22Rv1 (cell line): ENCODE data around the gene UBE2L5.

ENCODE experiments used
- ZFX ChIP-seq: fragments of 450-650 bp; IDR thresholded peaks from 2 replicates; pipeline ENCODE4 v1.6.1; 2017; ENCODE audit warnings: antibody characterized with exemption, borderline replicate concordance
- TF ChIP-seq, protein P1 (sequence below): fragments of 450-650 bp; IDR thresholded peaks from 2 replicates; pipeline ENCODE4 v1.5.1; 2017; ENCODE audit warnings: mild to moderate bottlenecking

DNA sequence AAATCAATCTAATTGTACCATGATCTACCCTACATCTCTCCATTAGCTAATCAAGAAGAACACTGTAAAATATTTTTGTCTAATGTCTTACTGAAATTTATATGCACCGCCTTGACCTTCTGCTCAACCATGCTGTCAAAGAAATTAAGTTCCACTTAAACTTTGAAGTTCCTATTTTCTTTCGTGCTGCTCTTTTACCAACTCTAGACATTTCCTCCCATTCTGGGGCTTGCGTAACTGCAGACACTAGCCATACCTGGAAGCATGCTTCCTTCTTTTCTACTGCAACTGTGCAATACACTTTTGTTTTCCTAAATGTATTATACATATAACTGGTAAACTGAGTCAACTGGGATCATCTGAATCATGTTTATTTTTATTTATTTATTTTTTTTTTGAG is 8.5 kb upstream of the UBE2L5 start:
- TF ChIP-seq, protein P1, sequence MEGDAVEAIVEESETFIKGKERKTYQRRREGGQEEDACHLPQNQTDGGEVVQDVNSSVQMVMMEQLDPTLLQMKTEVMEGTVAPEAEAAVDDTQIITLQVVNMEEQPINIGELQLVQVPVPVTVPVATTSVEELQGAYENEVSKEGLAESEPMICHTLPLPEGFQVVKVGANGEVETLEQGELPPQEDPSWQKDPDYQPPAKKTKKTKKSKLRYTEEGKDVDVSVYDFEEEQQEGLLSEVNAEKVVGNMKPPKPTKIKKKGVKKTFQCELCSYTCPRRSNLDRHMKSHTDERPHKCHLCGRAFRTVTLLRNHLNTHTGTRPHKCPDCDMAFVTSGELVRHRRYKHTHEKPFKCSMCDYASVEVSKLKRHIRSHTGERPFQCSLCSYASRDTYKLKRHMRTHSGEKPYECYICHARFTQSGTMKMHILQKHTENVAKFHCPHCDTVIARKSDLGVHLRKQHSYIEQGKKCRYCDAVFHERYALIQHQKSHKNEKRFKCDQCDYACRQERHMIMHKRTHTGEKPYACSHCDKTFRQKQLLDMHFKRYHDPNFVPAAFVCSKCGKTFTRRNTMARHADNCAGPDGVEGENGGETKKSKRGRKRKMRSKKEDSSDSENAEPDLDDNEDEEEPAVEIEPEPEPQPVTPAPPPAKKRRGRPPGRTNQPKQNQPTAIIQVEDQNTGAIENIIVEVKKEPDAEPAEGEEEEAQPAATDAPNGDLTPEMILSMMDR, result no peak
- TF ChIP-seq ZFX, result no peak
